ENCODE results near the gene CCL13. TPM values are rescaled to one million over a fixed set of nuclear protein-coding genes. Genes with fewer than 3 reads are reported as not detected.
"Not testable (repeated sequence)": the region's sequence is repeated elsewhere in the genome, so short reads cannot be mapped to it uniquely, and the experiment has no call there.

Gene CCL13
- total RNA-seq (2014; rRNA removed; shearing (Covaris generic)) = not detected in 2 replicates

DNA sequence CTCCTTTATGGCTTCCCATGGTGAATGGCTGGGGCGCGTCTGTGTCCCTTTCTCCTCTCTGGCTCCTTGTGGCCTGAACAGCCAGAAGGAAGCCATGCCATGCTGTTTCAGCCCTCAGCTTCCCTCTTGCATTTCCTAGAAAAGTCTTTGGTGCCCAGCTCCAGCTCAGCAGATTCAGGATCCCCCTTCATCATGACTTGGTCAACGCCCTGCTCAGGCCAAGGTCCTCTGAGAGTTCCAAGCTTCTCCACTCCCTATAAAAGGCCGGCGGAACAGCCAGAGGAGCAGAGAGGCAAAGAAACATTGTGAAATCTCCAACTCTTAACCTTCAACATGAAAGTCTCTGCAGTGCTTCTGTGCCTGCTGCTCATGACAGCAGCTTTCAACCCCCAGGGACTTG is at the start of gene CCL13:
Gene CCL13 (plus strand): TSS at position 287 of the 400 bp plus-strand sequence. CDS start 47 bp downstream, at position 334.
- H3K27me3 ChIP-seq (ENCODE audit: control insufficient read depth, insufficient read depth, low read length) = no peaks in the 10 kb centered on the region
- no peak for DNase-seq
- H3K36me3 ChIP-seq (replicated peaks; ENCODE audit: control insufficient read depth, insufficient read depth, low read length) = no peaks in the 10 kb centered on the region
- no peak within 1 kb of the TSS for H3K4me3 ChIP-seq (ENCODE audit: insufficient read depth, low read depth, low read length)

- Histone ChIP-seq H3K4me3 (ENCODE audit: insufficient read depth, low read depth, low read length) (no peak overlapping the region), H3K36me3 (replicated peaks; ENCODE audit: control insufficient read depth, insufficient read depth, low read length) (no peaks in the 10 kb centered on the region), H3K27me3 (ENCODE audit: control insufficient read depth, insufficient read depth, low read length) (no peaks in the 10 kb centered on the region)
- no peak for DNase-seq
These were observed 49.2 kb upstream of the CCL13 start for GRCh38 chr17:34307110-34307509.

- no peak overlapping the region for H3K4me3 ChIP-seq (ENCODE audit: insufficient read depth, low read depth, low read length)
- no peaks in the 10 kb centered on the region for H3K27me3 ChIP-seq (ENCODE audit: control insufficient read depth, insufficient read depth, low read length)
- no peak for DNase-seq
- no peaks in the 10 kb centered on the region for H3K36me3 ChIP-seq (replicated peaks; ENCODE audit: control insufficient read depth, insufficient read depth, low read length)
These were observed 47.9 kb upstream of the CCL13 start for GRCh38 chr17:34308371-34308770.

DNA sequence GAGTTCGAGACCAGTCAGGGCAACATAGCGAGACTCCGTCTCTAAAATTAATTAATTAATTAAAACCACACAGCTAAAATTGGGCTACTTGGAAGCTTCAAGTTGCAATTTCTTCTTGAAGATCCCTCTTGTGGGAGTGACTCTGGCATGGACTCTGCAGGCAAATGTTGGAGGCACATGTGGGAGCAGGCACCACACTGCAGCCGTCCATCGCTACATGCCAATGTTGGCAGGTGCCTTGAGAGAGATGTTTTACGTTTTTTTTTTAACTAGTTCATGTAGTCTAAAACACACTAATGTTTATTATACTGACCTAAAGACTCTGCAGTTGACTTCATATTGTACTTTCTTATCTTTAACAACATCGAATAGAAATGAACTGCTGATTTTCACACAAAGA is 45.0 kb upstream of the CCL13 start:
- Histone ChIP-seq H3K36me3 (replicated peaks; ENCODE audit: control insufficient read depth, insufficient read depth, low read length) (no peaks in the 10 kb centered on the region), H3K4me3 (ENCODE audit: insufficient read depth, low read depth, low read length) (no peak overlapping the region), H3K27me3 (ENCODE audit: control insufficient read depth, insufficient read depth, low read length) (no peaks in the 10 kb centered on the region)
- no peak for DNase-seq

- Histone ChIP-seq H3K27me3 (ENCODE audit: control insufficient read depth, insufficient read depth, low read length) (no peaks in the 10 kb centered on the region), H3K36me3 (replicated peaks; ENCODE audit: control insufficient read depth, insufficient read depth, low read length) (no peaks in the 10 kb centered on the region), H3K4me3 (ENCODE audit: insufficient read depth, low read depth, low read length) (no peak overlapping the region)
- DNase-seq = no peak
These were observed 44.2 kb upstream of the CCL13 start for GRCh38 chr17:34312080-34312479.

- Histone ChIP-seq H3K27me3 (ENCODE audit: control insufficient read depth, insufficient read depth, low read length) (no peaks in the 10 kb centered on the region), H3K36me3 (replicated peaks; ENCODE audit: control insufficient read depth, insufficient read depth, low read length) (no peaks in the 10 kb centered on the region), H3K4me3 (ENCODE audit: insufficient read depth, low read depth, low read length) (no peak overlapping the region)
- no peak for DNase-seq
These were observed 43.1 kb upstream of the CCL13 start for GRCh38 chr17:34313164-34313563.

- H3K36me3 ChIP-seq (replicated peaks; ENCODE audit: control insufficient read depth, insufficient read depth, low read length) = no peaks in the 10 kb centered on the region
These were observed 42.0 kb upstream of the CCL13 start for GRCh38 chr17:34314279-34314678.

DNA sequence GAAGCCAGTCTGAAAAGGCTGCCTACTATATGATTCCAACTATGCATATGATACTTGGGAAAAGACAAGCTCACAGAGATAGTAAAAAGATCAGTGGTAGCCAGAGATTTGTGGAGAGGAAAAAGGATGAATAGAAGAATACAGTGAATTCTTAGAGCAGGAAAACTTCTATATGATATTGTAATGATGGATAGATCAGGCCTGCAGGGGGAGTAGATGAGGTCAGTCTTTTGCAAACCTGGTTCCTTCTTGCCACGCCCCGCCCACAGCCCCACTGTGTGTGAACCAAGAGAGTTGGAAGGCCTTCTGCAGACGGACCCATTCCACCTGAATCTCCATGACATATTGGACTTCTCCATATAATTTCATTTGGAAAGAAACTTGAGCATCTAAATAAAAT is 37.8 kb upstream of the CCL13 start:
- H3K36me3 ChIP-seq (replicated peaks; ENCODE audit: control insufficient read depth, insufficient read depth, low read length) = no peaks in the 10 kb centered on the region
- no peak overlapping the region for H3K4me3 ChIP-seq (ENCODE audit: insufficient read depth, low read depth, low read length)
- peak; percentile 26 for DNase-seq
- no peaks in the 10 kb centered on the region for H3K27me3 ChIP-seq (ENCODE audit: control insufficient read depth, insufficient read depth, low read length)

More at GRCh38 chr17:34314279-34314678, 42.0 kb upstream of the CCL13 start:
- no peak for DNase-seq
- H3K27me3 ChIP-seq (ENCODE audit: control insufficient read depth, insufficient read depth, low read length) = no peaks in the 10 kb centered on the region
- H3K4me3 ChIP-seq (ENCODE audit: insufficient read depth, low read depth, low read length) = no peak overlapping the region

DNA sequence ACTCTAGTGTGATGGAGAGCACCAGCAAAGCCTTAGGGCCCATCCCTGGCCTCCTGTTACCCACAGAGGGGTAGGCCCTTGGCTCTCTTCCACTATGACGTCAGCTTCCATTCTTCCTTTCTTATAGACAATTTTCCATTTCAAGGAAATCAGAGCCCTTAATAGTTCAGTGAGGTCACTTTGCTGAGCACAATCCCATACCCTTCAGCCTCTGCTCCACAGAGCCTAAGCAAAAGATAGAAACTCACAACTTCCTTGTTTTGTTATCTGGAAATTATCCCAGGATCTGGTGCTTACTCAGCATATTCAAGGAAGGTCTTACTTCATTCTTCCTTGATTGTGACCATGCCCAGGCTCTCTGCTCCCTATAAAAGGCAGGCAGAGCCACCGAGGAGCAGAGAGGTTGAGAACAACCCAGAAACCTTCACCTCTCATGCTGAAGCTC is 37.2 kb upstream of the CCL13 start, which contains the start of gene CCL8:
Gene CCL8 (plus strand): TSS at position 397 of the 445 bp plus-strand sequence. CDS start 67 bp downstream, outside the sequence.
- H3K36me3 ChIP-seq (replicated peaks; ENCODE audit: control insufficient read depth, insufficient read depth, low read length) = no peaks in the 10 kb centered on the region
- no peaks in the 10 kb centered on the region for H3K27me3 ChIP-seq (ENCODE audit: control insufficient read depth, insufficient read depth, low read length)
- no peak for DNase-seq
- no peak within 1 kb of the TSS for H3K4me3 ChIP-seq (ENCODE audit: insufficient read depth, low read depth, low read length)

DNA sequence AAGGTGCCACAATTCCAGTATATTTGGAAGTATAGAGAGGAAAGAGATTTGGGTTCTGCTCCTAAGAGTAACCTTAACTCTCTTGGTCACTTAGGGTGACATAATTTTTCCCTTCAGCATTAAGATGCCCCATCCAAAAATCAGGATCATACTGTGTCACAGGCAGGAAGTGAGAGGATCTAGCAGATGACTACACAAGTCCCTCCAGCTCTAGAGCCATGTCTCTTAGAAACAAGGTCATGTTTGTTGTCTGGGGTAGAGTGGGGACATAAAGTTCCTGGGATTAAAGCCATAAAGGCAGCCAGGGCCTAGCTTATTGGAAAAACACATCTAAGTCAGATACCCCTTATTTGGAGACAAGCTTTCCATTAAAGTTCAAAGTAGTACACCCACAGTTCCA is 34.3 kb upstream of the CCL13 start:
- DNase-seq = no peak
- Histone ChIP-seq H3K4me3 (ENCODE audit: insufficient read depth, low read depth, low read length) (no peak overlapping the region), H3K36me3 (replicated peaks; ENCODE audit: control insufficient read depth, insufficient read depth, low read length) (no peaks in the 10 kb centered on the region), H3K27me3 (ENCODE audit: control insufficient read depth, insufficient read depth, low read length) (no peaks in the 10 kb centered on the region)

DNA sequence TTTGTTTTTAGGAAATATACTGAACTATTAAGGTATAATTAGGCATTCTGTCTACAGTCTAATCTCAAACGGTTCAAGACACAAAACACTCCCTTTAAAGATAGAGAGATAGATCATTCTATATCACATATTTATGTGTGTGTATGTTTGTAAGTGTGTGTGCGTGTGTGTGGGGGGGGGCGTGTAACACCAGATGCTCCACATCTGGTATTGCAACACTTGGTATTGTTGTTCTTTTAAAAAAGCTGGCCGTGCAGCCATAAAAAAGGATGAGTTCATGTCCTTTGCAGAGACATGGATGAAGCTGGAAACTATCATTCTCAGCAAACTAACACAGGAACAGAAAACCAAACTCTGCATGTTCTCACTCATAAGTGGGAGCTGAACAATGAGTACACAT is 28.7 kb upstream of the CCL13 start:
- H3K36me3 ChIP-seq (replicated peaks; ENCODE audit: control insufficient read depth, insufficient read depth, low read length); H3K4me3 ChIP-seq (ENCODE audit: insufficient read depth, low read depth, low read length); H3K27me3 ChIP-seq (ENCODE audit: control insufficient read depth, insufficient read depth, low read length); DNase-seq: not testable (repeated sequence)

DNA sequence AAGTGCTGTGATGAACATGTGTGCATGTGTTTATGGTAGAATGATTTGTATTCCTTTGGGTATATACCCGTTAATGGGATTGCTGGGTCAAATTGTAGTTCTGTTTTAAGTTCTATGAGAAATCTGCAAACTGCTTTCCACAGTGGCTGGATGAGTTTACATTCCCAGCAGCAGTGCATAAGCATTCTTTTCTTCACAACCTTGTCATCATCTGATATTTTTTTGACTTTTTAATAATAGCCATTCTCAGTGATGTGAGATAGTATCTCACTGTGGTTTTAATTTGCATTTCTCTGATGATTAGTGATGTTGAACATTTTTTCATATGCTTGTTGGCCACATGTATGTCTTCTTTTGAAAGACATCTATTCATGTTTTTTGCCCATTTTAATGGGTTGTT is 18.6 kb upstream of the CCL13 start:
- Histone ChIP-seq H3K36me3 (replicated peaks; ENCODE audit: control insufficient read depth, insufficient read depth, low read length) (no peaks in the 10 kb centered on the region), H3K4me3 (ENCODE audit: insufficient read depth, low read depth, low read length) (no peak overlapping the region), H3K27me3 (ENCODE audit: control insufficient read depth, insufficient read depth, low read length) (no peaks in the 10 kb centered on the region)
- DNase-seq = no peak

DNA sequence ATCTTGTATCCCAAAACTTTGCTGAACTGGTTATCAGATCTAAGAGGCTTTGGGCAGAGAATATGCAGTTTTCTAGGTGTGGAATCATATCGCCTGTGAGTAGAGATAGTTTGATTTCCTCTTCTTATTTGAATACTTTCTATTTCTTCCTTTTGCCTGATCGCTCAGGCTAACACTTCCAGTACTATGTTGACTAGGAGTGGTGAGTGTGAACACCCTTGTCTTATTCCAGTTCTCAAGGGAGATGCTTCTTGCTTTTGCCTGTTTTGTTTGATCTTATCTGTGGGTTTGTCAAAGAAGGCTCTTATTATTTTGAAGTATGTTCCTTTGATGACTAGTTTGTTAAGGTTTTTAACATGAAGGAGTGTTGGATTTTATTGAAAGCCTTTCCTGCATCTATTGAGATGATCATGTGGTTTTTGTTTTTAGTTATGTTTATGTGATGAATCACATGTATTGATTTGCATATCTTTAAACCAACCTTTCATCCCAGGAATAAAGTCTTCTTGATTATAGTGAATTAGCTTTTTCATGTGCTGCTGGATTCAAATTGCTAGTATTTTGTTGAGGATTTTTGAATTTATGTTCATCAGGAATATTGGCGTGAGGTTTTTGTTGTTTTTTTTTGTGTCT is 17.0 kb upstream of the CCL13 start:
- H3K27me3 ChIP-seq (ENCODE audit: control insufficient read depth, insufficient read depth, low read length) = no peaks in the 10 kb centered on the region
- H3K4me3 ChIP-seq (ENCODE audit: insufficient read depth, low read depth, low read length) = no peak overlapping the region
- DNase-seq = no peak
- no peaks in the 10 kb centered on the region for H3K36me3 ChIP-seq (replicated peaks; ENCODE audit: control insufficient read depth, insufficient read depth, low read length)

DNA sequence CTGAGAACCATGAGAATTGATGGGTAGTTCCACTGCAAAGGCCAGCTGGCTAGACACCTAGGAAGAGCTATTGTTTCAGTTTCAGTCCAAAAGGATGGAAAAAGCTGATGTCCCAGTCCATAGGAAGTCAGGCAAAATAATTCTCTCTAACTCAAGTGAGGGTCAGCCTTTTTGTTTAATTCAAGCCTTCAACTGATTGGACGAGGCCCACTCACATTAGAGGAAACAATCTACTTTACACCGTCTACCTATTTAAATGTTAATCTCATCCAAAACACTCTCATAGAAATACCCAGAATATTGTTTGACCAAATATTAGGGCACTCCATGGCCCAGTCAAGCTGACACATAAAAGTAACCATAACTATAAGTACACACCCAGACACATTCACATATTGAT is 14.4 kb upstream of the CCL13 start:
- H3K4me3 ChIP-seq (ENCODE audit: insufficient read depth, low read depth, low read length) = no peak overlapping the region
- H3K36me3 ChIP-seq (replicated peaks; ENCODE audit: control insufficient read depth, insufficient read depth, low read length) = no peaks in the 10 kb centered on the region
- no peak for DNase-seq
- no peaks in the 10 kb centered on the region for H3K27me3 ChIP-seq (ENCODE audit: control insufficient read depth, insufficient read depth, low read length)

DNA sequence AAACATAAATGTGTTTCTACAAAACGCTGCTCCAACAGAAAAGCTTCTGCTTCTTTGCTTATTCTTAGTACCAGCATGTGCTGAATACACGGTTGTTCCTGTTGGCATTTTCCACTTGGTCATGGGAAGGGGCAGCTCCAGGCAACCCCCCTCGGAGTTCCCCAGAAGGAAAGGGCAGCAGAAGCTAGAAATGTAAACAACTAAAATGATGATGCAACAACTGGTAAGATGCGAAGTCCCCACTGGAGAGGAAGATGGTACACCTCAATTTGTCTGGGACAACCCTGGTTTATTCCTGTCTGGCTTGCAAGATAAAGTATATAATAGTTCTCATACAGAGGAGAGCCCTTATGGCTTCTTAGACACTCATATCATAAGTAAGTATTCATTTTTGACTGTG is 9.2 kb upstream of the CCL13 start:
- H3K36me3 ChIP-seq (replicated peaks; ENCODE audit: control insufficient read depth, insufficient read depth, low read length) = no peaks in the 10 kb centered on the region
- H3K27me3 ChIP-seq (ENCODE audit: control insufficient read depth, insufficient read depth, low read length) = no peaks in the 10 kb centered on the region
- H3K4me3 ChIP-seq (ENCODE audit: insufficient read depth, low read depth, low read length) = no peak overlapping the region
- no peak for DNase-seq

DNA sequence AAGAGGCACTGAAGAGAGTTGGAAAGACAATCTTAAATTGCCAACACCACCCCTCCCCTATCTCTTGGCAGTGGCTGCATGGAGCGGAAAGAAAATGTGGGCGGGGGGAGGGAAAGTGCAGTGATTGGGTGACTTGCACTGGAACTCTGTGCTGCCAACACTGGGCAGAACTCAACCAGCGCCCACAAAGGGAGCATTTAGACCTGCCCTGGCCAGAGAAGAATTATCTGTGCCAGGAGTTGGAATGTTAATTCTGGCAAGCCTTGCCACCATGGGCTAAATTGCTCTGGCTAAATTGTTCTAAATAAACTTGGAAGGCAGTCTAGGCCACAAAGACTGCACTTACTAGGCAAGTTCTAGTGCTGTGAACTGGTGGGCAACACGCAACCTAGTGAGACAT is 6.5 kb upstream of the CCL13 start:
- no peak for DNase-seq
- H3K27me3 ChIP-seq (ENCODE audit: control insufficient read depth, insufficient read depth, low read length) = no peaks in the 10 kb centered on the region
- H3K36me3 ChIP-seq (replicated peaks; ENCODE audit: control insufficient read depth, insufficient read depth, low read length) = no peaks in the 10 kb centered on the region
- H3K4me3 ChIP-seq (ENCODE audit: insufficient read depth, low read depth, low read length) = no peak overlapping the region

All from H7 (cell line).